ENCODE results near the gene HOXA6. TPM values are rescaled to one million over a fixed set of nuclear protein-coding genes. Genes with fewer than 3 reads are reported as not detected.
A peak's percentile ranks its signal among the peaks of the same experiment; 100 is the strongest.

HOXA6 gene
- total RNA-seq, 4 donors from 2014 or later, result 5.7 to 15.4 (median 12.4) TPM

DNA sequence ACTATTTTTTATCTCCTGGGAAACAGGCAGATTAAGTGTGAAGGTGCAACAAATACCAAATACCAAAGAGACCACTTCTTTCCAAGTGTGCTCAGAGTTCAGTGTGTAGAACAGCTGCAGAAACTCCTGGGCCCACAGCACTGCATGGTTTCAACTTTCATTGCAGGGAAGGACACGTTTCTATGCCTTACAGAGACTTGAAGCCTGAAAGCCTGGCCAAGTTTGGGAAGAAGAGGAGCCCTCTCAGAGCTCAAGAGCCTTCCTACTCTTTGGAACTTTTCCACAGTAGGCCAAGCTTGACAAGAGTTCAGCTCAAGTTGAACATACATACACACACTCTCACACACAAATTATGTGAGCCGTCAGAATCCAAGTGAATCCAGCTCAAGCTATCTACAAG lies 19.5 kb downstream of the HOXA6 start:
- DNase-seq (ENCODE audit: low spot score in 2 of 2), result peak in 1 of 2 donors; percentile 42
- H3K4me3 ChIP-seq (ENCODE audit: low read depth, poor library complexity, severe bottlenecking), result no peak overlapping the region
- intact Hi-C loops (cut with DNase I; ENCODE audit: low total_unique reads), result no loop called here
- WGBS, 2 donors, result 67 to 68% methylated on average over 2 of the region's 2 CpGs
- TF ChIP-seq CTCF (IDR thresholded peaks at IDR 0.05) (no peak), POLR2A (IDR thresholded peaks at IDR 0.05) (no peak)

DNA sequence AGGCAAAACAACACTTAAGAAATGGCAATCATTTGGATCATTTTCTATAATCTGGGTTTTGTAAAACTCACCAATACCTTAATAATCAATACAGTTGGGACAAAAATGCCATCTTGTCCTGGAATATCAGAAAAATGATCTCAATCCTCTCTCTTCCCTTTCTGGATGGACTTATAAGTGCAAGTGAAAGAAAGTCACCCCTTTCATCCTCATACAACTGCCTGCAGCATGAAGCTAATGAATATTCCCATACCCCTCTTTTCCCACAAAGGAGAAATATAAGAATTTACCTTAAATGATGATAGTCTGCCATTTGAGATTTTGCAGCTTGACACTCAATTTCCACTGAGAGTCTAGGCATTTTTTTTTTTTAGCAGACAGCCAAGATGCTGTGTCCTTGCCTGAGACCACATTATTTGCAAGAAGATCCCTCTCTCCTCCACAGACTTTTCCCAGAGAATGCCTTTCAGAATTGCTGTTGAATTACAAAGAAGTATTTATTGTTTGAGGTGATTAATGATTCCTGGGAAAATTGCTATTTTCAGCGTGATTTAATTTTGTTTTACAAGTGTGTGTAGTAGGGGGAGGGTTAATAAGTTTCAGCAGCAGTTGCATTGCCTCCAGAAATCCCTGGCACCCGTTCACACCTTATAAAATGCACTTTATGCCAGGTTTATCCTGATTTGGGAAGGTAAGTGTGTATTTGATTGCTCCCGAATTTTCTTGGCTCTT lies 20.8 kb downstream of the HOXA6 start:
- intact Hi-C loops (cut with DNase I; ENCODE audit: low total_unique reads), result no loop called here
- no peak overlapping the region for H3K4me3 ChIP-seq (ENCODE audit: low read depth, poor library complexity, severe bottlenecking)
- WGBS, 2 donors, result 51 to 57% methylated on average over 3 of the region's 3 CpGs
- no peak for DNase-seq (ENCODE audit: low spot score in 2 of 2)
- TF ChIP-seq CTCF (IDR thresholded peaks at IDR 0.05) (no peak), POLR2A (IDR thresholded peaks at IDR 0.05) (no peak)

DNA sequence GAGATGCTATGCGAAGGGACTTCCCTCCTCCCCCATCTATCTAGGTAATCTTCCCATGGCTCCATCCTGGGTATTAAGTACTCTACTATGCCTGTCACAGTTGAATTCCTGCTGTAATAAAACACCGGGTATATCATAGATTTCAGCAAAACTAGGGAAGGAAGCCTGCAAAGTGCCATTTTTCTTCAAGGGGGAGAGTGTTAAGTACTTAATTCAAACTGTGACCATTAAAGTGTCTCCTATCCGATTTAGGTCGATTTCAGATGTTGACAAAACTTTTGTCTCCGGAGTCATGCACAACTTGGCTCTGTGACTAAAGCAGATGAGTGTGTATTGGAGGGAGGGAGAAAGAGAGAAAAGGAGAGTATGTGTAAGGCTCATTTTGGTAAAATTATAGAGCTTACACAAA lies 21.6 kb downstream of the HOXA6 start:
- WGBS, 2 donors, result 80 to 81% methylated on average over 5 of the region's 5 CpGs
- TF ChIP-seq CTCF (IDR thresholded peaks at IDR 0.05), result no peak
- TF ChIP-seq POLR2A (IDR thresholded peaks at IDR 0.05), result no peak
- intact Hi-C loops (cut with DNase I; ENCODE audit: low total_unique reads), result no loop called here
- DNase-seq (ENCODE audit: low spot score in 2 of 2), result no peak
- no peak overlapping the region for H3K4me3 ChIP-seq (ENCODE audit: low read depth, poor library complexity, severe bottlenecking)

- WGBS, 2 donors, result 81 to 84% methylated on average over 8 of the region's 8 CpGs
- intact Hi-C loops (cut with DNase I; ENCODE audit: low total_unique reads), result loop anchor here (5.0 kb wide), 1 partner anchor 1587 kb away; no protein-coding TSS in a partner anchor
- H3K4me3 ChIP-seq (ENCODE audit: low read depth, poor library complexity, severe bottlenecking), result no peak overlapping the region
- peak in 1 of 2 donors; percentile 50 for DNase-seq (ENCODE audit: low spot score in 2 of 2)
- TF ChIP-seq CTCF (IDR thresholded peaks at IDR 0.05), result no peak
- TF ChIP-seq POLR2A (IDR thresholded peaks at IDR 0.05), result no peak
These were observed 22.5 kb downstream of the HOXA6 start for GRCh38 chr7:27124902-27125689.

DNA sequence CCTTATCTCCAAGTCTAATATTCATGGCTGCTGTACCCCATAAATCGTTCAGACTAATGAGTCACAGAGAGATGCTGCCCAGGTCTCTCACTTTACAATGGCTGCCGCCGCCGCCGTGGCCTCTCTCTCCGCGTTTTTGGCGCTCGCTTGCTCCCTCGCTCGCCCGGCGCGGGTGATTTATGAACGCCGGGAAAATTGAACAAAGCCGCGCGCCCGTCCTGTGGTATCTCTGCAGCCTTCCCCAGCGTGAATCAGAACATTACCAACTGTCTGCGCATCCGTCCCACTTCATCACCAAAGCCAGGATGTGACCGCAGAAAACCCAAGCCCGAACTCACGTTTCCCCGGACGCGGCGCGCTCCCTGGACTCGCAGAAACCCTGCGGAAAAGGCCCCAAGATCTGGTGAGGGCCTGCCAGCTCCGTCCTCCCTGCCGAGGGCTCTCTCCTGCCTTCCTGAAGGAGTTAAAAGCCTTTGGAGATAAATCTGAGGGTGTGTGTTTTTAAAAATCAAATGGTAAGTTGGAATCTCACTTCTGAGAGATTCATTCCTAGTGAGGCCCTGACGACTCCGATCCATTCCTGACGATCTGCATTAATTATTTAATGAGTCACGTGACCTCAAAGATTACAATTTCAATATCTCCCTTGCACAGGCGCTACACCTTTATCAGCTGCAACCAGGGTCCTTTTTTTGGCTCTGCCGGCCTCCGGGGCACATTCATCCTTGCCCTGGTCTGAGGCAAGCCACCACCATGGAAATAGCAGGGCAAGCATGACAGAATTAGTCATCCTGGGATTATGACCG lies 23.3 kb downstream of the HOXA6 start:
- no peak overlapping the region for H3K4me3 ChIP-seq (ENCODE audit: low read depth, poor library complexity, severe bottlenecking)
- TF ChIP-seq CTCF (IDR thresholded peaks at IDR 0.05), result no peak
- TF ChIP-seq POLR2A (IDR thresholded peaks at IDR 0.05), result no peak
- intact Hi-C loops (cut with DNase I; ENCODE audit: low total_unique reads), result loop anchor here (5.0 kb wide), 1 partner anchor 1588 kb away; no protein-coding TSS in a partner anchor
- DNase-seq (ENCODE audit: low spot score in 2 of 2), result peak in 1 of 2 donors; percentile 54
- WGBS, 2 donors, result 82 to 85% methylated on average over 43 of the region's 43 CpGs

All from lower leg skin (tissue), 4 donors.